Measurements from ENCODE around the gene C3.

The C3 gene

GRCh38 chr19:6730941-6731670 lies 10.7 kb upstream of the C3 start:
- no peak for DNase-seq

GRCh38 chr19:6730153-6730804 lies 9.8 kb upstream of the C3 start:
- peak in 1 of 6 experiments; percentile 13 for DNase-seq

- no peak for DNase-seq
These were observed 9.2 kb upstream of the C3 start for GRCh38 chr19:6729573-6730152.

- DNase-seq = no peak
These were observed 7.9 kb upstream of the C3 start for GRCh38 chr19:6728346-6728745.

- DNase-seq = no peak
These were observed 5.2 kb upstream of the C3 start for GRCh38 chr19:6725513-6726231.

GRCh38 chr19:6724631-6725492 lies 4.4 kb upstream of the C3 start:
- no peak for DNase-seq

- no peak for DNase-seq
These were observed 3.3 kb upstream of the C3 start for GRCh38 chr19:6723738-6724137.

GRCh38 chr19:6723108-6723618 lies 2.7 kb upstream of the C3 start:
- no peak for DNase-seq

GRCh38 chr19:6721773-6722172 lies 1.3 kb upstream of the C3 start:
- no peak for DNase-seq

- DNase-seq = no peak
These were observed 656 bp upstream of the C3 start for GRCh38 chr19:6721138-6721474.

- DNase-seq = no peak
These were observed 470 bp downstream of the C3 start for GRCh38 chr19:6719992-6720368.

- DNase-seq = no peak
These were observed 949 bp downstream of the C3 start for GRCh38 chr19:6719540-6719861.

GRCh38 chr19:6718741-6719539 lies 1.5 kb downstream of the C3 start:
- DNase-seq = peak in 4 of 6 experiments; percentile 28 to 46 (median 42)

GRCh38 chr19:6718111-6718740 lies 2.2 kb downstream of the C3 start:
- DNase-seq = no peak

- no peak for DNase-seq
These were observed 2.9 kb downstream of the C3 start for GRCh38 chr19:6717441-6717971.

GRCh38 chr19:6717036-6717435 lies 3.4 kb downstream of the C3 start:
- no peak for DNase-seq

- DNase-seq = no peak
These were observed 3.9 kb downstream of the C3 start for GRCh38 chr19:6716610-6716970.

GRCh38 chr19:6714749-6715555 lies 5.5 kb downstream of the C3 start:
- no peak for DNase-seq

- DNase-seq = no peak
These were observed 6.4 kb downstream of the C3 start for GRCh38 chr19:6713773-6714692.
